T-cell (primary cell): Measurements from ENCODE around the gene MIA. TPM values are rescaled to one million over a fixed set of nuclear protein-coding genes. Genes with fewer than 3 reads are reported as not detected.
A peak's percentile ranks its signal among the peaks of the same experiment; 100 is the strongest.

Experiments used
- ATAC-seq, 4 experiments: fragments of 200-7000 bp in 3 of 4; fragments of 150-1000 bp in 1 of 4; cut with Tn5 transposase; replicated peaks in 1 of 4; 1 replicate in 3 of 4; 2 replicates in 1 of 4; pipeline ENCODE4 v1.10.0; 2021; ENCODE audit warnings: moderate library complexity in 3 of 4, mild to moderate bottlenecking in 2 of 4, moderate number of reproducible peaks in 1 of 4
- CTCF ChIA-PET, 2 donors: fragments of 300-600 bp; sonication (Branson Sonifier 250); formaldehyde crosslinking; loops; one replicate each; lab custom pipeline; 2022; ENCODE audit warnings: antibody characterized with exemption in 2 of 2; lab: Charles Lee
- POLR2A ChIA-PET, 2 donors: fragments of 300-600 bp; sonication (Branson Sonifier 250); formaldehyde crosslinking; loops; one replicate each; lab custom pipeline; 2022; ENCODE audit warnings: antibody characterized with exemption in 2 of 2; lab: Charles Lee
- DNase-seq, 35 experiments: peaks; one replicate each; pipeline versions ENCODE4 v3.0.0 to v3.0.0-alpha.2; 2013 to 2023
- H3K27ac ChIP-seq: one replicate; pipeline ENCODE4 v1.5.1; 2013; ENCODE audit warnings: low read length
- H3K27me3 ChIP-seq, 2 experiments: replicated peaks in 1 of 2; 1 replicate in 1 of 2; 2 replicates in 1 of 2; pipeline versions ENCODE4 v1.6.1 to v1.7.0; 2013; ENCODE audit warnings: low read length in 1 of 2, mixed read lengths in 1 of 2; ENCODE audit not compliant: control insufficient read depth in 2 of 2, insufficient read depth in 2 of 2; ENCODE audit errors: extremely low read depth in 1 of 2
- H3K36me3 ChIP-seq, 2 donors: 1 replicate in 1 of 2; 2 replicates in 1 of 2; pipeline versions ENCODE4 v1.6.1 to v1.7.0; 2013; ENCODE audit warnings: low read length in 1 of 2; ENCODE audit not compliant: control insufficient read depth in 2 of 2, insufficient read depth in 1 of 2; ENCODE audit errors: extremely low read depth in 1 of 2
- H3K4me1 ChIP-seq, 2 experiments: 1 replicate in 1 of 2; 2 replicates in 1 of 2; pipeline versions ENCODE4 v1.6.1 to v1.7.0; 2013; ENCODE audit warnings: low read length in 2 of 2, mixed read lengths in 1 of 2; ENCODE audit not compliant: insufficient read depth in 2 of 2, control insufficient read depth in 1 of 2; ENCODE audit errors: extremely low read depth in 1 of 2
- H3K4me3 ChIP-seq, 2 donors: 1 replicate in 1 of 2; 2 replicates in 1 of 2; pipeline versions ENCODE4 v1.5.1 to v1.7.0; 2013; ENCODE audit warnings: mild to moderate bottlenecking in 2 of 2, low read length in 1 of 2, moderate library complexity in 1 of 2; ENCODE audit not compliant: control insufficient read depth in 1 of 2; ENCODE audit errors: extremely low read depth in 1 of 2
- H3K9me3 ChIP-seq: 2 replicates; pipeline ENCODE4 v1.7.0; 2013
- H3K27ac Mint-ChIP-seq, 2 donors: one replicate each; pipeline ENCODE4 v1.8.0; 2020 to 2021; ENCODE audit warnings: mild to moderate bottlenecking in 2 of 2, mixed read lengths in 2 of 2
- H3K27me3 Mint-ChIP-seq, 2 donors: one replicate each; pipeline ENCODE4 v1.8.0; 2021 to 2022; ENCODE audit warnings: mixed read lengths in 2 of 2
- H3K36me3 Mint-ChIP-seq: one replicate; pipeline ENCODE4 v1.8.0; 2021; ENCODE audit warnings: mixed read lengths
- H3K4me1 Mint-ChIP-seq, 3 donors: one replicate each; pipeline ENCODE4 v1.8.0; 2020 to 2022; ENCODE audit warnings: mixed read lengths in 3 of 3, mild to moderate bottlenecking in 1 of 3
- H3K4me3 Mint-ChIP-seq, 3 donors: one replicate each; pipeline ENCODE4 v1.8.0; 2020 to 2022; ENCODE audit warnings: mild to moderate bottlenecking in 3 of 3, mixed read lengths in 3 of 3, moderate library complexity in 3 of 3
- H3K9me3 Mint-ChIP-seq, 3 donors: one replicate each; pipeline ENCODE4 v1.8.0; 2020 to 2022; ENCODE audit warnings: mixed read lengths in 3 of 3
- WGBS: methylation state at CpG from one replicate; pipeline ENCODE4 v1.1.5; 2013; ENCODE audit warnings: missing lambda C conversion rate; ENCODE audit not compliant: insufficient coverage; 5-methylcytosine and 5-hydroxymethylcytosine counted together
- total RNA-seq, 35 experiments: library from RNA in 6 of 35; stranded (reverse) in 6 of 35; fragments of 120-200 nt in 1 of 35; gene quantifications; one replicate each; pipeline versions ENCODE4 v1.2.1 to v1.2.4 and lab custom pipeline; 2013 to 2026

Gene MIA
- total RNA-seq, 5 donors from 2014 or later (not counting 1 experiment from before 2014, with no cell fraction given), result 1.5 to 5.2 (median 4.1) TPM; not detected in 1

DNA sequence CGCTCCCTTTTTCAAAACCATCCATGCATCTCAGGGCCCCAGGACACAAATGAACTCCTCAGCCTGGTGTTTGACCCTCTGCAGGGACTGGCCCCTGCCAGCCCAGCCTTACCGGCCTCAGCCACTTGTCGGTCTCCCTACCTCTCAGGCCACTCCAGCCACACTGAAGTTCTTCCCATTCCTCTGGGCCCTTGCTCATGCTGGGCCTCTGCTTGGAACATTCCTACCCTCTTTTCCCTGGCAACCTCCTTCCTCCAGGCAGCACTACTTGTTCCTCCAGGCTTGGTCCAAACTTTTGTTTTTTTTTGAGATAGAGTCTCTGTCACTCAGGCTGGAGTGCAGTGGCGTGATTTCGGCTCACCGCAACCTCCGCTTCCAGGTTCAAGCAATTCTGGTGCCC lies 16.0 kb downstream of the MIA start:
- Mint-ChIP-seq H3K27me3 (no peaks in the 10 kb centered on the region), H3K4me1 (peaks cover 2 to 11% (median 5%) of the 10 kb centered on the region in 3 donors), H3K36me3 (peaks cover 23% of the 10 kb centered on the region), H3K9me3 (no peaks in the 10 kb centered on the region), H3K4me3 (no peak overlapping the region), H3K27ac (no peak overlapping the region)
- peaks cover 0 to 14% of the 10 kb centered on the region in 2 experiments for H3K4me1 ChIP-seq
- CTCF ChIA-PET, result no interaction called here
- POLR2A ChIA-PET, result no interaction called here
- H3K27ac ChIP-seq, result no peak overlapping the region
- ATAC-seq (no peak), DNase-seq (no peak)
- H3K9me3 ChIP-seq, result no peaks in the 10 kb centered on the region
- no peaks in the 10 kb centered on the region for H3K27me3 ChIP-seq
- H3K36me3 ChIP-seq, result peaks cover 18 to 20% of the 10 kb centered on the region in 2 donors
- no peak overlapping the region for H3K4me3 ChIP-seq
- 83% methylated on average over 7 of the region's 7 CpGs for WGBS

DNA sequence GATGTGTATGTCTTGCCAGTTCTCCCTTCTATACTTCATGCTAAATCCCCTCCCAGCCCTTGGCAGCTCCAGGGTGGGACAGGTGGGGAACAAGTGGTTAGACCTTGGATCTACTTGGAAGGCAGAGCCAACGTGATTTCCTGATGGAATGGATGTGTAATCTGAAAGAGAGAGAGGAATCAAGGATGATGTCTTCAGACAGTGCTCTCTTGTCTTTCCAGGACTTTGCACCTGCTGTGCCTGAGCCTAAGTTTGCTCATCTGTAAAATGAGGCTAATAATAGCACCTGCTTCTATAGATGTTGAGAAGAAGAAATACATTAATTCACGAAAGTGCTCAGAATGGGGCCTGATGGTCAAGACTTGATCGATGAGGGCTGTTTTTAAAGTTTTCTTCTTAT lies 16.7 kb downstream of the MIA start:
- Mint-ChIP-seq H3K36me3 (peaks cover 18% of the 10 kb centered on the region), H3K4me3 (no peak overlapping the region), H3K4me1 (peaks cover 2 to 11% (median 5%) of the 10 kb centered on the region in 3 donors), H3K27ac (peak overlapping the region; percentile 41 to 60), H3K27me3 (no peaks in the 10 kb centered on the region), H3K9me3 (no peaks in the 10 kb centered on the region)
- Histone ChIP-seq H3K4me1 (peaks cover 0 to 14% of the 10 kb centered on the region in 2 experiments), H3K27ac (peak overlapping the region; percentile 1), H3K36me3 (peaks cover 11 to 14% of the 10 kb centered on the region in 2 donors), H3K27me3 (no peaks in the 10 kb centered on the region), H3K9me3 (no peaks in the 10 kb centered on the region), H3K4me3 (no peak overlapping the region)
- DNase-seq (no peak), ATAC-seq (no peak)
- POLR2A ChIA-PET, result no interaction called here
- 75% methylated on average over 2 of the region's 3 CpGs for WGBS
- CTCF ChIA-PET, result interaction anchor here in 1 of 2 donors (0.6 kb wide), 1 partner anchor 29 kb away, joined by 4 read pairs; no protein-coding TSS in a partner anchor

DNA sequence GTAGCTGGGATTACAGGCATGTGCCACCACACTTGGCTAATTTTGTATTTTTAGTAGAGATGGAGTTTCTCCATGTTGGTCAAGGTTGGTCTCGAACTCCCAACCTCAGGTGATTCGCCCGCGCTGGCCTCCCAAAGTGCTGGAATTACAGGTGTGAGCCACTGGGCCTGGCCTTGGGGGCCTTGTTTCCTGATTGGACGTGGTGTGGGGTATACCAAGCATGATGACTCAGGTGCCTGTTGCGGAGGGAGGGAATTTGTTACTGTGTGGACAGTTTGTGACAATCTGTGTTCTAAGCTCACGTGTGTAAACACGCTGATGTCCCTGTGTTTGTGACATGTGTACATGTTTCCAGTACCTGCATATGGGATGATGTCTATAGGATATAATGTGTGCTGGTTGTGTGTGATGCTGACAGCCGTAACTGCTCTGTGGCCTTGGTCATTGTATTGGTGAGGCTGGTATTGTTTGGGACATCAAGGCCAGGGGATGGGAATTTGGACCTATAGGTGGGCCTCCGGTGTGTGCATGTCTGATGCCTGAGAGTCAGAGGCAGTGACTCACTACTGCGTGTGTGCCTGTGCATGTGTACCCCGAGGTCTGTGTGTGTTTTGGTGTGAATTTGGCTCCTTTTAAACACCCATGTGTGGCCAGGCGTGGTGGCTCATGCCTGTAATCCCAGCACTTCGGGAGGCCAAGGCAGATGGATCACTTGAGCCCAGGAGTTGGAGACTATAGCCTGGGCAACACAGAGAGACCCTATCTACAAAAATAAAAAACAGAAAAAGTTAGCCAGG lies 22.0 kb downstream of the MIA start:
- no peaks in the 10 kb centered on the region for H3K27me3 ChIP-seq
- ChIA-PET CTCF (interaction anchor here in 1 of 2 donors (1.4 to 2.3 kb wide), 2 partner anchors 9 to 19 kb away, joined by 12 to 30 read pairs; partner anchors contain the start of gene RAB4B), POLR2A (interaction anchor here (0.6 to 1.4 kb wide), 4 partner anchors 9 to 227 kb away, joined by 5 to 23 read pairs (median 11); partner anchors contain the start of genes ACTMAP (in 1 of the 2), RAB4B (in 1 of the 2) and SNRPA (in 1 of the 2))
- H3K4me1 ChIP-seq, result peaks cover 22 to 45% of the 10 kb centered on the region in 2 experiments
- H3K9me3 Mint-ChIP-seq, result no peaks in the 10 kb centered on the region
- H3K36me3 Mint-ChIP-seq, result peaks cover 17% of the 10 kb centered on the region
- ATAC-seq (no peak), DNase-seq (no peak)
- H3K9me3 ChIP-seq, result no peaks in the 10 kb centered on the region
- peak overlapping the region; percentile 98 to 99 for H3K27ac Mint-ChIP-seq
- H3K36me3 ChIP-seq, result peaks cover 4 to 21% of the 10 kb centered on the region in 2 donors
- peak overlapping the region; percentile 99 for H3K27ac ChIP-seq
- peaks cover 36 to 44% (median 39%) of the 10 kb centered on the region in 3 donors for H3K4me1 Mint-ChIP-seq
- 96% methylated on average over 13 of the region's 14 CpGs for WGBS
- no peaks in the 10 kb centered on the region for H3K27me3 Mint-ChIP-seq
- H3K4me3 ChIP-seq, result no peak overlapping the region
- peak overlapping the region; percentile 92 to 94 (median 93) for H3K4me3 Mint-ChIP-seq

DNA sequence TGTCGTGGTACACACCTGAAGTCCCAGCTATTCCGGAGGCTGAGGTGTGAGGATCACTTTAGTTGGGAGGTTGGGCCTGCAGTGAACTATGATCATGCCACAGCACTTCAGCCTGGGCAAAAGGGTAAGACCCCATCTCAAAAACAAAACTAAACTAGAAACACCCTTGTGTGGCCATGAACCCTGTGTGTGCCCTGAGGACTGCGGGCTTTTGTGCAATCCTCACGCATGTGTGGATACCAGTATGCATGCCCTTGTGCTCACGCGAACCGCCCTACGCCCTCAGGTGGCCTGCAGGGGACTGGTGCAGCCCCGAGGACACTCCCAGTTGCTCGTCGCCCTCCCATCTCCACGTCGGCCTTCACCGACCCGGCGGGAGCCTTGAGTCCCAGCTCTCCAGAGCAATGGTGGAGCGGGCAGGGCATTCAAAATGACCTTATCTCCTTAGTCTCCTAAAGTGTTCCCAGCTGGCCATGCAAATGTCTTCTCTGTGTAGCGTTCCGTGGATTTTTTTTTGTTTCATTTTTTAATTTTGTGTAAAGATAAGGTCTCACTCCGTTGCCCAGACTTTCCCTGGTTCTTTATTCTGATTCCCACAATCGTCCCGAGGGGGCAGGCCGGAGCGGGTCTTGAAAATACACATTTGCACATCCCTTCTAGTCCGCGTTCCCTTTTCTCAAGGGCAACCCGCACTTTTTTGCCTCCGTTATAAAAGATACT lies 22.8 kb downstream of the MIA start:
- no peaks in the 10 kb centered on the region for H3K9me3 ChIP-seq
- H3K4me1 Mint-ChIP-seq, result peaks cover 43 to 49% (median 47%) of the 10 kb centered on the region in 3 donors
- H3K27me3 ChIP-seq, result no peaks in the 10 kb centered on the region
- H3K27ac ChIP-seq, result peak overlapping the region; percentile 99
- ChIA-PET CTCF (interaction anchor here in 1 of 2 donors (1.0 to 2.3 kb wide), 5 partner anchors 9 to 135 kb away, joined by 4 to 30 read pairs (median 12); partner anchors contain the start of genes ACTMAP, RAB4B and SNRPA), POLR2A (interaction anchor here (0.7 to 1.4 kb wide), 3 partner anchors 20 to 47 kb away, joined by 3 to 23 read pairs (median 5); partner anchors contain the start of genes ACTMAP (in 1 of the 2), RAB4B (in 1 of the 2) and SNRPA (in 1 of the 2))
- ATAC-seq, result peak; percentile 25 to 39 (median 36)
- H3K9me3 Mint-ChIP-seq, result no peaks in the 10 kb centered on the region
- peaks cover 27 to 47% of the 10 kb centered on the region in 2 experiments for H3K4me1 ChIP-seq
- H3K4me3 ChIP-seq, result peak overlapping the region; percentile 86 to 87
- WGBS, result 2% methylated on average over 19 of the region's 28 CpGs
- H3K36me3 ChIP-seq, result peaks cover 11 to 28% of the 10 kb centered on the region in 2 donors
- peak overlapping the region; percentile 92 to 94 (median 93) for H3K4me3 Mint-ChIP-seq
- H3K27ac Mint-ChIP-seq, result peak overlapping the region; percentile 98 to 99
- no peaks in the 10 kb centered on the region for H3K27me3 Mint-ChIP-seq
- DNase-seq, result peak; percentile 49 to 83 (median 69)
- H3K36me3 Mint-ChIP-seq, result peaks cover 17% of the 10 kb centered on the region

DNA sequence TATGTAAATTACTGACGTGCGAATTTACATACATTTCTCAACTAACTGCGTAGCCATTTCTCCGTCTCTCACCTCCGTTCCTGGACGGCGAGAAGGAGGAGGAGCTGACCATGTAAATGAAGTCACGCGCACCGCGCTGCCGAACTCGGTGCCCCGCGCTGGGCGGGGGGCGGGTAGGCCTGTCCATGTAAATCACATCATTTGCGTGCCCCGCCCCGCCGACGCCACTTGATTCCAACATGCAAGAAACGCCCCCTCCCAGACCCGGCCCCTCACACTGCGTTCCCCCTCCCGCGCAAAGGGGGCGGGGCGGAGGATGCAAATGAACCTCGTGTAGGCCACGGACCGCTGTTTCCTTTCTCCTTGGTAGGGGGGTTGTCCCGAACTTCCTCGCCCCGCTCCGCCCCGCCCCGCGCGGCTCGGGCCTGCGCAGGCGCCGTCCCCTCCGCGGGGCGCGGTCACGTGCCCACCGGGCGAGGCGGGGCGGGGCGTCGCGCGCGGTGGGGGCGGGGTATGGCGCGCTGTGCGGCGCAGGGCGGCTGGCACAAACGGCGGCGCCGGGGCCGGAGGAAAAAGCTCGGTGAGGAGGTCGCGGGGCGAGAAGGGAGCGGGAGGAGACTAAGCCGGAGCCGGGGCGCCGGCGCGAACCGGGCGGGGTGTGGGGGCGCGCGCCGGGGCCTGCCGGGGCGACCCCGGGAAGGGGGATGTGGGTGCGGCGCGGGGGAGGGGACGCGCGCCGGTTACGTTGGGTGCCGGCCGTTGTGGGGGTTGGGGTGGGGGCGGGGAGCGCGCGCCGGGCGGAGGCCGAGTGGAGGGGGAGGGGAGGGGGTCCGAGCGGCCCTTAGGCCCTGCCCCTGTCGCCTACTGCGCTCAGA lies 23.6 kb downstream of the MIA start, which contains the start of gene EGLN2:
Gene EGLN2, plus strand, starts transcription at position 509 of the 875 bp plus-strand sequence. CDS start 1,382 bp downstream, outside the sequence.
- Histone ChIP-seq H3K36me3 (peaks cover 11 to 31% of the 10 kb centered on the region in 2 donors), H3K4me1 (peaks cover 33 to 54% of the 10 kb centered on the region in 2 experiments), H3K9me3 (no peaks in the 10 kb centered on the region), H3K27me3 (no peaks in the 10 kb centered on the region), H3K4me3 (peak within 1 kb of the TSS; percentile 90 to 91), H3K27ac (peak within 1 kb of the TSS; percentile 99)
- Mint-ChIP-seq H3K4me1 (peaks cover 51 to 57% (median 55%) of the 10 kb centered on the region in 3 donors), H3K27ac (peak within 1 kb of the TSS; percentile 98 to 99), H3K4me3 (peak within 1 kb of the TSS; percentile 92 to 94 (median 93)), H3K36me3 (peaks cover 17% of the 10 kb centered on the region), H3K9me3 (no peaks in the 10 kb centered on the region), H3K27me3 (no peaks in the 10 kb centered on the region)
- ChIA-PET POLR2A (interaction anchor here (0.7 to 1.4 kb wide), 4 partner anchors 21 to 948 kb away, joined by 3 to 23 read pairs (median 4); partner anchors contain the start of genes ACTMAP (in 1 of the 2), RAB4B (in 1 of the 2) and SNRPA (in 1 of the 2)), CTCF (interaction anchor here in 1 of 2 donors (0.6 to 2.3 kb wide), 7 partner anchors 8 to 136 kb away, joined by 3 to 30 read pairs (median 8); partner anchors contain the start of genes ACTMAP, NUMBL, RAB4B and SNRPA)
- under 1% methylated on average over 70 of the region's 110 CpGs for WGBS
- DNase-seq, result peak; percentile 100
- ATAC-seq, result peak; percentile 83 to 88 (median 84)
